Activated CD8-positive, alpha-beta memory T cell treated with anti-CD3 and anti-CD28 coated beads, Interleukin-2, amount 50 U/mL, for 1 hour (primary cell): Measurements from ENCODE around the gene FAM24B.
"Not testable (repeated sequence)": the region's sequence is repeated elsewhere in the genome, so short reads cannot be mapped to it uniquely, and the experiment has no call there.

Source experiments
- DNase-seq: peaks from one replicate; pipeline ENCODE4 v3.0.0-alpha.2; 2020; ENCODE audit errors: extremely low read depth

Gene FAM24B

GRCh38 chr10:122879339-122880273 lies at the start of gene FAM24B:
FAM24B (minus strand) TSS chr10:122879581; CDS start chr10:122850515, 29,066 bp downstream.
- peak; percentile 97 for DNase-seq

GRCh38 chr10:122915700-122916099 lies 36.3 kb upstream of the FAM24B start:
- DNase-seq: no peak

GRCh38 chr10:122911889-122912484 lies 32.6 kb upstream of the FAM24B start:
- DNase-seq: no peak

GRCh38 chr10:122910310-122910709 lies 30.9 kb upstream of the FAM24B start, which contains the start of gene FAM24A:
FAM24A (plus strand) TSS chr10:122910610; CDS start chr10:122911635, 1,025 bp downstream.
- DNase-seq: no peak

GRCh38 chr10:122903861-122904260 lies 24.5 kb upstream of the FAM24B start:
- DNase-seq: not testable (repeated sequence)

GRCh38 chr10:122894261-122894944 lies 15.0 kb upstream of the FAM24B start:
- DNase-seq: no peak

- no peak for DNase-seq
Observed at GRCh38 chr10:122884166-122884565, 4.8 kb upstream of the FAM24B start.

GRCh38 chr10:122882766-122883165 lies 3.4 kb upstream of the FAM24B start:
- no peak for DNase-seq

GRCh38 chr10:122878799-122879338 lies 512 bp downstream of the FAM24B start:
- DNase-seq: no peak

- no peak for DNase-seq
Observed at GRCh38 chr10:122877264-122877663, 2.1 kb downstream of the FAM24B start.

- DNase-seq: no peak
Observed at GRCh38 chr10:122876467-122876855, 2.9 kb downstream of the FAM24B start.

GRCh38 chr10:122875843-122876466 lies 3.4 kb downstream of the FAM24B start:
- DNase-seq: no peak

GRCh38 chr10:122871947-122872346 lies 7.4 kb downstream of the FAM24B start:
- DNase-seq: not testable (repeated sequence)

GRCh38 chr10:122868768-122869167 lies 10.6 kb downstream of the FAM24B start:
- not testable (repeated sequence) for DNase-seq

- DNase-seq: not testable (repeated sequence)
Observed at GRCh38 chr10:122866757-122867482, 12.5 kb downstream of the FAM24B start.

- DNase-seq: no peak
Observed at GRCh38 chr10:122864901-122865300, 14.5 kb downstream of the FAM24B start.

- DNase-seq: no peak
Observed at GRCh38 chr10:122864194-122864592, 15.2 kb downstream of the FAM24B start.

- DNase-seq: no peak
Observed at GRCh38 chr10:122863216-122864193, 15.9 kb downstream of the FAM24B start.

GRCh38 chr10:122861711-122862161 lies 17.6 kb downstream of the FAM24B start:
- DNase-seq: no peak
